ENCODE results near the gene PTPN14. TPM values are rescaled to one million over a fixed set of nuclear protein-coding genes. Genes with fewer than 3 reads are reported as not detected.

PTPN14 gene
- total and polyA plus RNA-seq, 2 of the 8 experiments (the other 6 are each of a cell fraction or from before 2014, with no cell fraction given) = 14.4 to 93.6 TPM

- Histone ChIP-seq H3K79me1 (ENCODE audit: low read depth, low read length) (no peaks in the 10 kb centered on the region; the same call in 1 of the 2 replicates), H2AK5ac (ENCODE audit: low read depth, low read length) (no peak overlapping the region), H3K23me2 (ENCODE audit: low read depth, low read length) (no peaks in the 10 kb centered on the region), H3K18ac (ENCODE audit: extremely low read depth, low read length) (no peak overlapping the region), H3K79me2 (ENCODE audit: control insufficient read depth in 1 of 2, insufficient read depth in 2 of 2, low read length in 2 of 2) (no peaks in the 10 kb centered on the region), H3K14ac (ENCODE audit: insufficient read length) (no peak overlapping the region), H3K4me3 (ENCODE audit: extremely low read depth in 1 of 4, insufficient read depth in 2 of 4, low read depth in 3 of 4, low read length in 4 of 4) (no peak overlapping the region), H3K4ac (replicated peaks; ENCODE audit: insufficient read length, low read depth, low read length) (no peak overlapping the region), H2BK5ac (ENCODE audit: low read depth, low read length) (no peak overlapping the region), H3K23ac (ENCODE audit: insufficient read length) (no peak overlapping the region), H3K4me1 (replicated peaks in 1 of 4; ENCODE audit: control insufficient read depth in 3 of 4, insufficient read depth in 4 of 4, low read length in 3 of 4) (peaks cover 3 to 9% (median 7%) of the 10 kb centered on the region in 4 experiments; a peak in 5 of 7 replicates), H3K9me3 (ENCODE audit: insufficient read depth in 2 of 2, low read depth in 1 of 2, low read length in 1 of 2) (no peaks in the 10 kb centered on the region), H3K36me3 (ENCODE audit: control insufficient read depth in 2 of 4, insufficient read depth in 4 of 4, low read length in 3 of 4) (no peaks in the 10 kb centered on the region), H2BK15ac (ENCODE audit: low read length) (no peak overlapping the region), H2BK20ac (ENCODE audit: low read length) (no peak overlapping the region), H3K4me2 (ENCODE audit: insufficient read depth in 1 of 2, low read depth in 2 of 2, low read length in 2 of 2) (no peak overlapping the region), H3K56ac (replicated peaks; ENCODE audit: insufficient read length, low read depth, low read length) (no peak overlapping the region), H4K91ac (replicated peaks; ENCODE audit: insufficient read length, low read length) (no peak overlapping the region), H4K5ac (ENCODE audit: insufficient read length, low read depth, low read length) (no peak overlapping the region), H3K9ac (replicated peaks in 1 of 4; ENCODE audit: extremely low read depth in 1 of 4, low read depth in 3 of 4, low read length in 3 of 4) (peak overlapping the region in 1 of 4 experiments; percentile 8; a peak in 1 of 7 replicates), H2BK120ac (replicated peaks; ENCODE audit: low read depth, low read length) (no peak overlapping the region), H3K27me3 (replicated peaks in 1 of 4; ENCODE audit: control insufficient read depth in 3 of 4, extremely low read depth in 1 of 4, insufficient read depth in 3 of 4, low read length in 3 of 4) (no peaks in the 10 kb centered on the region), H2AFZ (ENCODE audit: low read length) (no peak overlapping the region), H4K8ac (ENCODE audit: extremely low read depth, insufficient read depth, low read length) (no peak overlapping the region), H3K27ac (ENCODE audit: low read depth, low read length) (no peak overlapping the region), H4K20me1 (replicated peaks in 1 of 2; ENCODE audit: control insufficient read depth in 1 of 2, insufficient read depth in 2 of 2, low read length in 2 of 2) (no peaks in the 10 kb centered on the region), H2BK12ac (ENCODE audit: low read depth, low read length) (no peak overlapping the region)
- ChIA-PET POLR2A (ENCODE audit: partially characterized antibody) (interaction anchor here (0.6 to 6.9 kb wide), 4 partner anchors 22 to 158 kb away, joined by 3 to 69 read pairs (median 4); partner anchors contain the start of gene PTPN14), CTCF (ENCODE audit: partially characterized antibody) (interaction anchor here (0.8 to 18.8 kb wide), 19 partner anchors 10 to 369 kb away, joined by 3 to 445 read pairs (median 5); partner anchors contain the start of gene PTPN14)
- FAIRE-seq (no peak), DNase-seq (ENCODE audit: low read depth in 1 of 2, low spot score in 2 of 2) (no peak)
- WGBS, 2 experiments (ENCODE audit: extremely low coverage in 1 of 2, insufficient coverage in 1 of 2, insufficient read length in 1 of 2, insufficient replicate concordance in 2 of 2, low coverage in 1 of 2, low lambda C conversion rate in 2 of 2, missing lambda C conversion rate in 1 of 2) = 81% methylated on average over 6 of the region's 6 CpGs; no CpG with 5 or more reads in 1 of the 2 experiments
- no peak for TF ChIP-seq MAFK (IDR thresholded peaks at IDR 0.05; ENCODE audit: low read depth, low read length)
- no peak for TF ChIP-seq RNF2 (IDR thresholded peaks at IDR 0.05; ENCODE audit: borderline replicate concordance, low read depth, low read length, missing control alignments, poor library complexity, severe bottlenecking)
- TF ChIP-seq CEBPB (IDR thresholded peaks at IDR 0.05; ENCODE audit: low read depth, low read length) = no peak
- no peak for TF ChIP-seq TCF12 (IDR thresholded peaks at IDR 0.05; ENCODE audit: low read depth, low read length)
- no peak for TF ChIP-seq ATF3 (IDR thresholded peaks at IDR 0.05; ENCODE audit: insufficient read depth, low read depth, low read length)
- no peak for TF ChIP-seq SIRT6 (IDR thresholded peaks at IDR 0.05; ENCODE audit: low read length)
- no peak for TF ChIP-seq POU5F1 (IDR thresholded peaks at IDR 0.05; ENCODE audit: low read depth, low read length)
- TF ChIP-seq ATF2 (IDR thresholded peaks at IDR 0.05; ENCODE audit: low read length) = no peak
- no peak for TF ChIP-seq MAX (IDR thresholded peaks at IDR 0.05)
- TF ChIP-seq HDAC6 (IDR thresholded peaks at IDR 0.05; ENCODE audit: low read depth, low read length) = no peak
- no peak for TF ChIP-seq NRF1 (IDR thresholded peaks at IDR 0.05; ENCODE audit: low read depth, low read length)
- TF ChIP-seq TEAD4 (IDR thresholded peaks at IDR 0.05; ENCODE audit: low read depth, low read length) = no peak
Observed at GRCh38 chr1:214583113-214583512, 31.7 kb upstream of the PTPN14 start.
